Measurements from ENCODE around the gene XPR1.

DNA sequence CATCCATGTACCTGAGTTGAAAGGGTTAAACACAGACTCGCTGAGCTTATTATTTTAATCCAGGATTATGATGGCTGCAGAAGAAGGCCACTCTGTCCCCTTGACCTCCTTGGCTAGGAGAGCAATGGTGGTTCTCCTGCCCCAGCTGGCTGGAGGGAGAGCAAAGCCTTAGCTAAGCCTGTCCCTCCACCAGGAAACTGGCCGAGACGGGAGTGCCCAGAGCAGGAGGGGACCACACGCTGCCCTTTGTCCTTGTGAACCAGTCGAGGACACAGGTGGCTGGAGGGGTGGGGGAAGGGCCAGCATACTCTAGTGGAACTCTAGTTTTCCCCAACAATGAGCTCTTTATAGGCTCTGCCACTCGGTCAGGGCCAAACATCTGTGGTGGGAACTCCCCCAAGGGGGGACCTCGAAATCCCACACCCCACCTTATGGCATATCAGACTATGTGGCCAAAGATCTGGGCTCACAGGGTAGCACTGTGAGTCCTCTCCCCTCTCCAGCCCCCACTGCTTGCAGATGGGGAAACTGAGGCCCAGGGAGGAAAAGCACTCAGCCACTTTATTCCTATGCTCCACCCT, 293.7 kb downstream of the XPR1 start:
- TF ChIP-seq, protein P1, sequence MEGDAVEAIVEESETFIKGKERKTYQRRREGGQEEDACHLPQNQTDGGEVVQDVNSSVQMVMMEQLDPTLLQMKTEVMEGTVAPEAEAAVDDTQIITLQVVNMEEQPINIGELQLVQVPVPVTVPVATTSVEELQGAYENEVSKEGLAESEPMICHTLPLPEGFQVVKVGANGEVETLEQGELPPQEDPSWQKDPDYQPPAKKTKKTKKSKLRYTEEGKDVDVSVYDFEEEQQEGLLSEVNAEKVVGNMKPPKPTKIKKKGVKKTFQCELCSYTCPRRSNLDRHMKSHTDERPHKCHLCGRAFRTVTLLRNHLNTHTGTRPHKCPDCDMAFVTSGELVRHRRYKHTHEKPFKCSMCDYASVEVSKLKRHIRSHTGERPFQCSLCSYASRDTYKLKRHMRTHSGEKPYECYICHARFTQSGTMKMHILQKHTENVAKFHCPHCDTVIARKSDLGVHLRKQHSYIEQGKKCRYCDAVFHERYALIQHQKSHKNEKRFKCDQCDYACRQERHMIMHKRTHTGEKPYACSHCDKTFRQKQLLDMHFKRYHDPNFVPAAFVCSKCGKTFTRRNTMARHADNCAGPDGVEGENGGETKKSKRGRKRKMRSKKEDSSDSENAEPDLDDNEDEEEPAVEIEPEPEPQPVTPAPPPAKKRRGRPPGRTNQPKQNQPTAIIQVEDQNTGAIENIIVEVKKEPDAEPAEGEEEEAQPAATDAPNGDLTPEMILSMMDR (IDR thresholded peaks at IDR 0.05): no peak
- TF ChIP-seq POLR2A (IDR thresholded peaks at IDR 0.05): no peak
